HL-60 (cell line): ENCODE data around the gene AGTR1.

Experiments used
- DNase-seq, 2 experiments: peaks; one replicate each; pipeline ENCODE4 v3.0.0-alpha.2; 2010 to 2020; ENCODE audit warnings: low read depth in 1 of 2, low spot score in 1 of 2
- H3K27ac ChIP-seq: fragments of 250-450 bp; sonication (Bioruptor Pico); replicated peaks from 2 replicates; pipeline ENCODE4 v1.5.1; 2020; ENCODE audit warnings: mild to moderate bottlenecking, moderate library complexity
- H3K27me3 ChIP-seq: fragments of 250-450 bp; sonication (Bioruptor Pico); 2 replicates; pipeline ENCODE4 v1.5.1; 2021; ENCODE audit warnings: mild to moderate bottlenecking, moderate library complexity; ENCODE audit not compliant: insufficient read depth, poor library complexity, severe bottlenecking
- H3K4me3 ChIP-seq: replicated peaks from 2 replicates; pipeline ENCODE4 v1.5.1; 2011; ENCODE audit warnings: mild to moderate bottlenecking, control low read depth, low read length; ENCODE audit not compliant: insufficient read depth
- CTCF ChIP-seq: IDR thresholded peaks from one replicate; pipeline ENCODE4 v1.5.1; 2011; ENCODE audit warnings: low read length, control low read depth, inconsistent platforms; ENCODE audit not compliant: insufficient read depth
- GABPA ChIP-seq: IDR thresholded peaks from 2 replicates; pipeline ENCODE4 v1.6.1; 2012; ENCODE audit warnings: low read depth
- POLR2AphosphoS5 ChIP-seq: IDR thresholded peaks from 2 replicates; pipeline ENCODE4 v1.6.1; 2012; ENCODE audit warnings: low read depth
- REST ChIP-seq: IDR thresholded peaks from 2 replicates; pipeline ENCODE4 v1.6.1; 2012; ENCODE audit warnings: low read depth; ENCODE audit not compliant: insufficient replicate concordance
- SPI1 ChIP-seq: IDR thresholded peaks from 2 replicates; pipeline ENCODE4 v1.6.1; 2012; ENCODE audit warnings: low read depth, mild to moderate bottlenecking, borderline replicate concordance

The AGTR1 gene

GRCh38 chr3:148681080-148681479 is 16.6 kb upstream of the AGTR1 start:
- no peak for TF ChIP-seq REST
- no peak for TF ChIP-seq CTCF
- no peak for TF ChIP-seq POLR2AphosphoS5
- no peak for TF ChIP-seq GABPA
- no peak for TF ChIP-seq SPI1
- DNase-seq, result no peak
- H3K27me3 ChIP-seq, result peaks cover 8% of the 10 kb centered on the region
- no peak overlapping the region for H3K27ac ChIP-seq
- H3K4me3 ChIP-seq, result no peak overlapping the region

- Histone ChIP-seq H3K4me3 (no peak overlapping the region), H3K27me3 (peaks cover 8% of the 10 kb centered on the region), H3K27ac (no peak overlapping the region)
- no peak for TF ChIP-seq POLR2AphosphoS5
- TF ChIP-seq CTCF, result no peak
- no peak for TF ChIP-seq REST
- no peak for TF ChIP-seq SPI1
- TF ChIP-seq GABPA, result no peak
- no peak for DNase-seq
Measured at GRCh38 chr3:148682997-148683396, 14.7 kb upstream of the AGTR1 start.

GRCh38 chr3:148694116-148694515 is 3.6 kb upstream of the AGTR1 start:
- Histone ChIP-seq H3K27ac (no peak overlapping the region), H3K27me3 (peaks cover 25% of the 10 kb centered on the region), H3K4me3 (no peak overlapping the region)
- TF ChIP-seq REST (no peak), GABPA (no peak), SPI1 (no peak), POLR2AphosphoS5 (no peak), CTCF (no peak)
- DNase-seq, result no peak
